Keratinocyte (primary cell): ENCODE results near the gene ACYP1. TPM values are rescaled to one million over a fixed set of nuclear protein-coding genes. Genes with fewer than 3 reads are reported as not detected.
A peak's percentile ranks its signal among the peaks of the same experiment; 100 is the strongest.

Experiments used
- DNase-seq: peaks from one replicate; pipeline ENCODE4 v3.0.0-alpha.2; 2011; ENCODE audit warnings: low read depth, missing footprints, low spot score
- FAIRE-seq: peaks from 2 replicates; lab custom pipeline; 2011; peaks lifted over from hg19 to GRCh38; lab: Jason Lieb, UNC
- H2AFZ ChIP-seq: 2 replicates; pipeline ENCODE4 v1.6.0; 2012; ENCODE audit warnings: low read length, control low read depth, inconsistent platforms; ENCODE audit not compliant: control insufficient read depth
- H3K27ac ChIP-seq: 2 replicates; pipeline ENCODE4 v1.5.1; 2011; ENCODE audit warnings: low read length; ENCODE audit not compliant: control insufficient read depth, insufficient read depth
- H3K27me3 ChIP-seq: 3 replicates; pipeline ENCODE4 v1.6.0; 2011; ENCODE audit warnings: low read length; ENCODE audit not compliant: control insufficient read depth, insufficient read depth; ENCODE audit errors: extremely low read depth
- H3K36me3 ChIP-seq, 2 experiments: 2 replicates in 1 of 2; 3 replicates in 1 of 2; pipeline ENCODE4 v1.5.1; 2011; ENCODE audit warnings: low read length in 2 of 2, mild to moderate bottlenecking in 1 of 2; ENCODE audit not compliant: control insufficient read depth in 2 of 2, insufficient read depth in 2 of 2; ENCODE audit errors: extremely low read depth in 1 of 2
- H3K4me1 ChIP-seq: 3 replicates; pipeline ENCODE4 v1.5.1; 2011; ENCODE audit warnings: low read length; ENCODE audit not compliant: control insufficient read depth, insufficient read depth; ENCODE audit errors: extremely low read depth
- H3K4me2 ChIP-seq: 3 replicates; pipeline ENCODE4 v1.6.0; 2011; ENCODE audit warnings: low read depth, low read length; ENCODE audit not compliant: control insufficient read depth, insufficient read depth; ENCODE audit errors: extremely low read depth
- H3K4me3 ChIP-seq, 3 experiments: fragments of 200-600 bp in 1 of 3; sonication (generic) in 1 of 3; 2 replicates in 2 of 3; 3 replicates in 1 of 3; pipeline ENCODE4 v1.5.1; 2011 to 2016; ENCODE audit warnings: low read length in 3 of 3, mild to moderate bottlenecking in 3 of 3, control low read depth in 2 of 3, inconsistent platforms in 1 of 3, low read depth in 1 of 3, mixed read lengths in 1 of 3, mixed run types in 1 of 3, moderate library complexity in 1 of 3; ENCODE audit not compliant: control insufficient read depth in 2 of 3, insufficient read depth in 2 of 3; ENCODE audit errors: extremely low read depth in 1 of 3
- H3K79me2 ChIP-seq: 2 replicates; pipeline ENCODE4 v1.6.0; 2012; ENCODE audit warnings: low read length; ENCODE audit not compliant: control insufficient read depth, insufficient read depth
- H3K9ac ChIP-seq: 3 replicates; pipeline ENCODE4 v1.6.0; 2011; ENCODE audit warnings: low read length; ENCODE audit not compliant: control insufficient read depth, insufficient read depth; ENCODE audit errors: extremely low read depth
- H3K9me1 ChIP-seq: 3 replicates; pipeline ENCODE4 v1.6.0; 2011; ENCODE audit warnings: low read length; ENCODE audit not compliant: control insufficient read depth, insufficient read depth; ENCODE audit errors: extremely low read depth
- H3K9me3 ChIP-seq: 2 replicates; pipeline ENCODE4 v1.5.1; 2012; ENCODE audit warnings: low read depth, low read length; ENCODE audit not compliant: control insufficient read depth
- H4K20me1 ChIP-seq: 3 replicates; pipeline ENCODE4 v1.6.0; 2011; ENCODE audit warnings: low read length; ENCODE audit not compliant: control insufficient read depth, insufficient read depth; ENCODE audit errors: extremely low read depth
- EZH2 ChIP-seq: IDR thresholded peaks from one replicate; pipeline ENCODE4 v1.6.1; 2012; ENCODE audit warnings: inconsistent platforms, mild to moderate bottlenecking, low read length, moderate library complexity
- dilution Hi-C: fragments of 300-500 bp; cut with MboI; formaldehyde crosslinking; loops from one replicate; pipeline ENCODE4 v1.7.0; 2020; ENCODE audit warnings: low sequenced_read_pairs; ENCODE audit not compliant: extremely low pct_ligation_motif_present
- polyA plus RNA-seq, 5 experiments: library from polyadenylated mRNA; depleted of rRNA in 3 of 5; stranded (reverse) in 3 of 5; stranded (forward) in 1 of 5; unstranded in 1 of 5; fragments of >200 nt; gene quantifications; 1 replicate in 1 of 5; 2 replicates in 3 of 5; 3 replicates in 1 of 5; pipeline versions ENCODE4 v1.2.1 to v1.2.3, GENCODE V29; 2011 to 2012; ENCODE audit warnings: missing spikeins in 2 of 5, low read depth in 1 of 5, low replicate concordance in 1 of 5
- small RNA-seq, 3 experiments: library from RNA; depleted of rRNA; stranded (forward); fragments of <200 nt; gene quantifications; one replicate each; pipeline ENCODE3, GENCODE V24; 2012; ENCODE audit warnings: low read depth in 3 of 3, low replicate concordance in 1 of 3; ENCODE audit not compliant: insufficient read length in 3 of 3
- TF ChIP-seq, protein P1 (sequence below), 3 experiments: IDR thresholded peaks in 1 of 3; conservative IDR thresholded peaks in 1 of 3; optimal IDR thresholded peaks in 1 of 3; 2 replicates in 2 of 3; 3 replicates in 1 of 3; pipeline versions ENCODE3 to v1.5.1; 2011; ENCODE audit warnings: low read length in 3 of 3, mild to moderate bottlenecking in 3 of 3, moderate library complexity in 2 of 3, control low read depth in 1 of 3, inconsistent platforms in 1 of 3; ENCODE audit not compliant: insufficient read depth in 2 of 3; ENCODE audit errors: extremely low read depth in 1 of 3

ACYP1 gene
- polyA plus RNA-seq, 1 donor (not counting 4 experiments of a cell fraction or from before 2014, with no cell fraction given) = 32.9 TPM

- Histone ChIP-seq H4K20me1 (no peaks in the 10 kb centered on the region), H2AFZ (peak overlapping the region; percentile 82), H3K27me3 (no peaks in the 10 kb centered on the region), H3K9me3 (no peaks in the 10 kb centered on the region), H3K4me2 (peak overlapping the region; percentile 91), H3K4me3 (peak overlapping the region; percentile 80 to 96 (median 86)), H3K9ac (peak overlapping the region; percentile 82), H3K27ac (peak overlapping the region; percentile 65), H3K79me2 (peaks cover 27% of the 10 kb centered on the region), H3K4me1 (peaks cover 25% of the 10 kb centered on the region), H3K9me1 (no peaks in the 10 kb centered on the region), H3K36me3 (peaks cover 13 to 31% of the 10 kb centered on the region in 2 experiments)
- TF ChIP-seq, protein P1, sequence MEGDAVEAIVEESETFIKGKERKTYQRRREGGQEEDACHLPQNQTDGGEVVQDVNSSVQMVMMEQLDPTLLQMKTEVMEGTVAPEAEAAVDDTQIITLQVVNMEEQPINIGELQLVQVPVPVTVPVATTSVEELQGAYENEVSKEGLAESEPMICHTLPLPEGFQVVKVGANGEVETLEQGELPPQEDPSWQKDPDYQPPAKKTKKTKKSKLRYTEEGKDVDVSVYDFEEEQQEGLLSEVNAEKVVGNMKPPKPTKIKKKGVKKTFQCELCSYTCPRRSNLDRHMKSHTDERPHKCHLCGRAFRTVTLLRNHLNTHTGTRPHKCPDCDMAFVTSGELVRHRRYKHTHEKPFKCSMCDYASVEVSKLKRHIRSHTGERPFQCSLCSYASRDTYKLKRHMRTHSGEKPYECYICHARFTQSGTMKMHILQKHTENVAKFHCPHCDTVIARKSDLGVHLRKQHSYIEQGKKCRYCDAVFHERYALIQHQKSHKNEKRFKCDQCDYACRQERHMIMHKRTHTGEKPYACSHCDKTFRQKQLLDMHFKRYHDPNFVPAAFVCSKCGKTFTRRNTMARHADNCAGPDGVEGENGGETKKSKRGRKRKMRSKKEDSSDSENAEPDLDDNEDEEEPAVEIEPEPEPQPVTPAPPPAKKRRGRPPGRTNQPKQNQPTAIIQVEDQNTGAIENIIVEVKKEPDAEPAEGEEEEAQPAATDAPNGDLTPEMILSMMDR (optimal IDR thresholded peaks at IDR 0.05 in 1 of 3, IDR thresholded peaks at IDR 0.05 in 1 of 3, conservative IDR thresholded peaks at IDR 0.05 in 1 of 3; ENCODE audit: extremely low read depth in 1 of 3, insufficient read depth in 2 of 3, low read length in 3 of 3) = no peak
- no peak for TF ChIP-seq EZH2
- dilution Hi-C loops = no loop called here
- FAIRE-seq (no peak), DNase-seq (no peak)
Measured at GRCh38 chr14:75003250-75004027, 60.4 kb downstream of the ACYP1 start.

Small RNA genes within 50 kb of the gene (small RNA-seq; reads per million reads assigned to genes)
- 0 reads per million in 3 experiments for gene RNU6-689P

Other genes with a start within 250 kb of the ACYP1 start
- gene PROX2, start 187.9 kb downstream of the ACYP1 start, polyA plus RNA-seq = not detected in 3 replicates
- 114 to 151 TPM (median 129 TPM) in 3 replicates for gene DLST, start 182.1 kb downstream of the ACYP1 start, polyA plus RNA-seq
- 0.19 to 1.8 TPM (median 0.69 TPM) in 3 replicates for gene RPS6KL1, start 140.8 kb downstream of the ACYP1 start, polyA plus RNA-seq
- 16.5 to 19.0 TPM (median 17.5 TPM) in 3 replicates for gene PGF, start 108.4 kb downstream of the ACYP1 start, polyA plus RNA-seq
- gene EIF2B2, start 61.1 kb downstream of the ACYP1 start, polyA plus RNA-seq = 112 to 114 TPM (median 113 TPM) in 3 replicates
- gene MLH3, start 12.6 kb downstream of the ACYP1 start, polyA plus RNA-seq = 8.8 to 13.8 TPM (median 13.0 TPM) in 3 replicates
- gene ZC2HC1C, start 5.6 kb upstream of the ACYP1 start, polyA plus RNA-seq = 0.23 to 0.68 TPM (median 0.32 TPM) in 3 replicates
- gene NEK9, start 63.0 kb upstream of the ACYP1 start, polyA plus RNA-seq = 23.0 to 43.7 TPM (median 27.9 TPM) in 3 replicates
- gene TMED10, start 112.6 kb upstream of the ACYP1 start, polyA plus RNA-seq = 306 to 428 TPM (median 380 TPM) in 3 replicates
- gene FOS, start 214.8 kb upstream of the ACYP1 start, polyA plus RNA-seq = 29.2 to 141 TPM (median 121 TPM) in 3 replicates